ENCODE data around the gene DEPP1. TPM values are rescaled to one million over a fixed set of nuclear protein-coding genes. Genes with fewer than 3 reads are reported as not detected.

The DEPP1 gene
- total RNA-seq, 1 donor from 2014 or later: 309 TPM

DNA sequence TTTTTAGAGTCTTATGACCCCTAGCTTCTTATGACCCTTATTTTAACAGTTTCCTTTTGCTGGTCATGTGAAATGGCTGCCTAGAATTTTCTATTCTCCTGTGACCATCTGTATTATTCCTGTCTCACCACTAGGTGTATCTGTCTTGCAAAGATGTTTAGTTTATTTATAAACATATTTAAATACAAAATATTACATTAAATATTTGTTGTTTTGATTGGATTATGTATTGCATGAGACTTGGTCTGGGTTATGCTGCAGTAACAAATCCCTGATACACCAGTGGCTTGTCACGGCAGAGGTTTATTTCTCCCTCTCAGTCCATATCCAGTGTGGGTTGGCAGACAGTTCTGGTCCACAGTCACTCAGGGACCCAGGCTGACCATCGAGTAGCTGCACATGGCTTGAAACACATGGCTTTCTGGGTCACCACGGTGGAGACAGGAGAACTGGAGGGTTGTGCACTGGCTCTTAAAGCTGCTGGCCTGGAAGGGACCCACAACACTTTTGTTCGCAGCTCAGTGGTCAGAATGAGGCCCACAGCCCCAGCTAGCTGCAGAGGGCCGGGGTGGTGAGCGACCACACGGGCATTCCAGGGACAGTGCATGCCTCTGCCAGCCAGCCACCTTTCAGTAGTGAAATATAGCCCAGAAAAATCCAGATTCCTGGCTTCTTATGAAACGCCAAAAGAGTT lies 11.6 kb downstream of the DEPP1 start:
- Histone ChIP-seq H3K27ac (peak overlapping the region; percentile 38 to 44), H3K4me1 (peaks cover 29 to 49% of the 10 kb centered on the region in 2 donors), H3K9me3 (no peaks in the 10 kb centered on the region), H3K4me3 (no peak overlapping the region), H3K27me3 (no peaks in the 10 kb centered on the region), H3K36me3 (peaks cover 10 to 25% of the 10 kb centered on the region in 2 donors)
- intact Hi-C loops (cut with DNase I): no loop called here
- TF ChIP-seq, protein P1, sequence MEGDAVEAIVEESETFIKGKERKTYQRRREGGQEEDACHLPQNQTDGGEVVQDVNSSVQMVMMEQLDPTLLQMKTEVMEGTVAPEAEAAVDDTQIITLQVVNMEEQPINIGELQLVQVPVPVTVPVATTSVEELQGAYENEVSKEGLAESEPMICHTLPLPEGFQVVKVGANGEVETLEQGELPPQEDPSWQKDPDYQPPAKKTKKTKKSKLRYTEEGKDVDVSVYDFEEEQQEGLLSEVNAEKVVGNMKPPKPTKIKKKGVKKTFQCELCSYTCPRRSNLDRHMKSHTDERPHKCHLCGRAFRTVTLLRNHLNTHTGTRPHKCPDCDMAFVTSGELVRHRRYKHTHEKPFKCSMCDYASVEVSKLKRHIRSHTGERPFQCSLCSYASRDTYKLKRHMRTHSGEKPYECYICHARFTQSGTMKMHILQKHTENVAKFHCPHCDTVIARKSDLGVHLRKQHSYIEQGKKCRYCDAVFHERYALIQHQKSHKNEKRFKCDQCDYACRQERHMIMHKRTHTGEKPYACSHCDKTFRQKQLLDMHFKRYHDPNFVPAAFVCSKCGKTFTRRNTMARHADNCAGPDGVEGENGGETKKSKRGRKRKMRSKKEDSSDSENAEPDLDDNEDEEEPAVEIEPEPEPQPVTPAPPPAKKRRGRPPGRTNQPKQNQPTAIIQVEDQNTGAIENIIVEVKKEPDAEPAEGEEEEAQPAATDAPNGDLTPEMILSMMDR (IDR thresholded peaks at IDR 0.05): peak in 1 of 3 experiments; percentile 12
- DNase-seq (ENCODE audit: low spot score in 2 of 2): peak in 1 of 2 donors; percentile 56

DNA sequence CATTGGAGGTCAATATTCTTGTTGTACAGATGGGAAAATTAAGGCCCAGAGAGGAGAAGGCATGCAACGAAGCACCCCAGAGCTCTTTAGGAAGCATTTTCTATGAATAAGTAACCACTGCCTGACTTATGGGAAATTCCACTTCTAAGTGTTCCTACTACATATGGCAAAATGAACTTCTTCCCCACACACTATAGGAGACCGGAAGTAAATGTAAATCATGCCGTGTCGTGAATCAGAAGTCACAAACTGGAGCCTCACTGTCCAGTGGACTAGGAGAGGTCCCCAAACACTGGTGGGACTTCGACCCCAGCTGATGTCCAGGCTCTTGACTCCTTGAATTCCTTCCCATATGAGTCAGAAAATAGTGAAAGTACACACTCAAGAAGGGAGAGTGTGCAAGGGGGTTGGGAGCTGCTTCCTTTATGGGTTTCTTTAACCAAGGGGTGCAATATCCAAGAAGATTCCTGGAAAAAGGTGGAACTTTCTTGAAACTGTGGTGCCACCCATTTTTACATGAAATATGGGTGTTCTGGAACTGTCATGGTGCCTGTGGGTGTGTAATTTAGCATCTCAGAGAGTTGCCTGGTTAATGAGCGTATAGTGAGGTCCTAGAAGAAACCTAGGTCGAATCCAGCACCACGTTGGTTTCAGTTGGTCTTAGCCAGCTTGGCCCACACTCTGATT lies 12.3 kb downstream of the DEPP1 start:
- Histone ChIP-seq H3K36me3 (peaks cover 4 to 18% of the 10 kb centered on the region in 2 donors), H3K4me1 (peaks cover 29 to 51% of the 10 kb centered on the region in 2 donors), H3K27ac (peak overlapping the region; percentile 38 to 82), H3K4me3 (no peak overlapping the region), H3K27me3 (no peaks in the 10 kb centered on the region), H3K9me3 (no peaks in the 10 kb centered on the region)
- TF ChIP-seq, protein P1 (IDR thresholded peaks at IDR 0.05): no peak
- intact Hi-C loops (cut with DNase I): no loop called here
- DNase-seq (ENCODE audit: low spot score in 2 of 2): peak in 1 of 2 donors; percentile 54

DNA sequence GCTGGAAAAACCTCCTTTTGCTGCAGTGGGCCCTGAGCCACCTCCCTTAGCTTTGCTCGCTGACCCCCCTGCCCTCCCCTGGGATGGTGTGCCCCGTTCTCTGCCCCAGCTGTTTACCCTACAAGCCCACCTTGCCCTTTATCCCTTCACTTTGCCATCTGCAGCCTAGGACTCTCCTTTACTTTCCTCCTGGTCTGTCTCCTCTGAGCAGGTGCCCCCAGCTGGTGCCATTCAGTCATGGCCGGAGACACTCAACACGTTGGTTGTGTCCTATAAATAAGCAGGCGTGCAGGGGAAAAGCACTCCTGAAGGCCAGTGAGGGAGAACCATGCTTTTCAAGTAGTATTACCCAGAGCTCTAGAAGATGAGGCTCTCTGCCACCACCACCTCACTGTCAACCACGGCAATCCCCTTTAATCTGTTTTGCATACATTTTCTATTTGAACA lies 12.9 kb downstream of the DEPP1 start:
- peak overlapping the region in 1 of 2 donors; percentile 82 for H3K27ac ChIP-seq

DNA sequence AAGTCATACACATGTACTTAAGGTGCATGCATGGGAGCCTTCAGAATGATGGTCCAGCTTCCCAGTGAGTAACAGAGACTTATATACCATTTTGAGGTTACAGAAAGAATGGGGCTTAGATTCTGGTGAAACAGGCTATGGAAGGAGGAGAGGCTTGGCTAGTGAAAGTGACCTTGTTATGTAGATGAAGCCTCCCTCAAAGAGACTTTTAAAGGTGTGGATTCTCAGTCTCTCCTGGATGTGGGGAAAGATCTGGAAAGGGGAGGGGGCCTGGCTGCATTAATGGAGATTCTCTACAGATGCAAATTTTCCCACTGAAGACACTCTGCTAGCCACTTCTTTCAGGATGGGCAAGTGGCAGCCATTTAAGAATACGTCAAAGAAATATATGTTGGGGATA lies 13.5 kb downstream of the DEPP1 start:
- DNase-seq (ENCODE audit: low spot score in 2 of 2): no peak
- TF ChIP-seq, protein P1 (IDR thresholded peaks at IDR 0.05): no peak
- peaks cover 0 to 9% of the 10 kb centered on the region in 2 donors for H3K36me3 ChIP-seq
- no peaks in the 10 kb centered on the region for H3K27me3 ChIP-seq
- peak overlapping the region; percentile 39 to 82 for H3K27ac ChIP-seq
- H3K4me1 ChIP-seq: peaks cover 29 to 60% of the 10 kb centered on the region in 2 donors
- H3K4me3 ChIP-seq: no peak overlapping the region
- H3K9me3 ChIP-seq: no peaks in the 10 kb centered on the region
- intact Hi-C loops (cut with DNase I): no loop called here

More for the DNA sequence above, 12.9 kb downstream of the DEPP1 start:
- Histone ChIP-seq H3K36me3 (peaks cover 0 to 13% of the 10 kb centered on the region in 2 donors), H3K4me3 (no peak overlapping the region), H3K9me3 (no peaks in the 10 kb centered on the region), H3K4me1 (peaks cover 29 to 54% of the 10 kb centered on the region in 2 donors), H3K27me3 (no peaks in the 10 kb centered on the region)
- intact Hi-C loops (cut with DNase I): no loop called here
- TF ChIP-seq, protein P1 (IDR thresholded peaks at IDR 0.05): no peak
- DNase-seq (ENCODE audit: low spot score in 2 of 2): no peak

DNA sequence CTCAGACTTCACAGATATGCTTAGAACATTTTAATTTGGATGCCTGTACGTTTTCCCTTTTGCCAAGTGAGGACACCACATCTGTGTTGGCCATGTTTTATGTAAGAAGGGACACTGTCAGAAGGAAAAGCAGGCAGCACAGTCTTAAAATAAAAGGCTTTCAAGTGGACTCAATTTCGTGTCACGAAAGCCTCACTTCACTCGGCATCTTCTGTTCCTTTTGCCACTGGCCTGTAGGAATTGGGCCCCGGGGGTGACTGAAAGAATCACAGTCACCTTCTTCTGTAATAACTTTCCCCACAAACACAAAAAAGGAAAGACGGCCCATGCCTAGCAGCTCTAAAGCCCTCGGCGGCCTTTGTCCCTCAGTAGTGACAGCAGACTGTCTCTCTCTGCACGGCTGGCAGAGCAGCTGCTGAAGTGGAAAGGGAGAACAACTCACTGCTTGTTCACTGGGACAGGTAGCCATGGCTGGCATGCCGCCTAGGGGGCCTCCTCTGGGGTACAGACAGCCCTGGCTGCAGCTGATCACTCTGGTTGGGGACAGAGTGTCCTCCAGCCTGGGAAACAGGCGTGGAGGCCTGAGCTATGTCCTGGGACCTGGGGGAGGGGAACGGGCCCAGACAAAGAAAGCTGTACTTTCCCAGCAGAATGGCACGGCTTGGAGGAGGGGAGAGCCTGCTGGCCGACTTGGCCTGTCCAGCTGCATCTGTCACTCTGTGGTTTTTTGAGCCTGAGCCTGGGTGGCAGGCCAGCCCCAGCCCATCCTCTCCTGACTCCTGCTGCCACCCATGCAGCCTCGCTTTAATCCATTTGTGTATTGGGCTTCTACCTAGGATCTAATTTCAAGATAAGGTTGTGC lies 14.6 kb downstream of the DEPP1 start:
- TF ChIP-seq, protein P1 (IDR thresholded peaks at IDR 0.05): no peak
- Histone ChIP-seq H3K9me3 (no peaks in the 10 kb centered on the region), H3K27me3 (no peaks in the 10 kb centered on the region), H3K4me3 (peak overlapping the region in 1 of 2 donors; percentile 31), H3K27ac (peak overlapping the region; percentile 30 to 82), H3K4me1 (peaks cover 29 to 61% of the 10 kb centered on the region in 2 donors), H3K36me3 (no peaks in the 10 kb centered on the region)
- DNase-seq (ENCODE audit: low spot score in 2 of 2): peak; percentile 64 to 70
- intact Hi-C loops (cut with DNase I): no loop called here
